HG03558 (cell line): ENCODE results near the gene PRPF38B.
"Not testable (repeated sequence)": the region's sequence is repeated elsewhere in the genome, so short reads cannot be mapped to it uniquely, and the experiment has no call there.

ENCODE experiments used
- ATAC-seq: cut with Tn5 transposase; IDR thresholded peaks from one replicate; pipeline ENCODE4 v1.9.1; 2021; ENCODE audit warnings: moderate number of reproducible peaks; ENCODE audit not compliant: unreplicated experiment; ENCODE audit errors: extremely low read depth

PRPF38B gene

DNA sequence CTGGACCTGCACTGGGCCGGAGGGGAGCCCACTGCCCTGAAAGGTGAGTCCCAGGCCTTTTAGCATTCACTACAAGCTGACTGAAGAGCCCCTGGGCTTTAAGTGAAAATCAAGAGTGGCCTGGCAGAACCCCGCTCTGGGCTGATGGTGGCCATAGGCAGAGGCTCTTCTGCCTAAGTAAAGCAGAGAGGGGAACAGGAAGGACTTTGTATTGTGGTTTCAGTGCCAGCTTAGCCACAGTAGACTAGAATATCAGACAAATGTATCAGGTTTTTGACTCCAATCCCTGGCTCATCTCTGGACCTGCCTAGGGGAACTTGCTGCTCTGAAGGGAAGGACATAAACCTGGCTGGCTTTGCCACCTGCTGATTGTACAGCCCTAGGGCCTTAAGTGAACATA, 21.0 kb upstream of the PRPF38B start:
- no peak for ATAC-seq

- ATAC-seq = no peak
Measured at GRCh38 chr1:108678706-108679105, 13.4 kb upstream of the PRPF38B start.

DNA sequence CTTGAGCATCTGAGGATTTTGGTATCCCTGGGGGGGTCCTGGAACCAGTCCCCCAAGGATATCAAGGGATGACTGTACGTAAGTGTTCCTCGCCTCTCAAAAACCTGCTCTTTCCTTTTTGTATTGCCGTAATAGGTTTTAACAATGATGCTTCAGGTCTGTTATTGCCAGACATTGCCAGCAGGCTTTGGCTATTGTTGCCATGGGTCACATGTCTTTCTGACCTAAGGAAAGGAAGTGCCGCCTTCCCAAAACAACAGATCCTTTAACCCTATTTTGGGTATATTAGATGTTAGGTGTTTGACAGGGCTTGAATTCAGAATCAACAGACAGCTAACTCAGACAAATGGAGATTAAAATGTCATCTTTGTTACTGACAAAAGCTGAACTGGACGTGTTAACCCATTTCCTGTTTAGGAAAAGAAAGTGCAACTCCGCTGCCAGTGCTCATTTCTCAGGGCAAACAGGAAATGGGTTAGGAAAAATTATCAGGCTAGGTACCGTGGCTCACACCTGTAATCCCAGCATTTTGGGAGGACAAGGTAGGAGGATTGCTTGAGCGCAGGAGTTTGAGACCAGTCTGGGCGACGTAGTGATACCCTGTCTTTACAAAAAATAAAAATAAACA, 12.4 kb upstream of the PRPF38B start:
- ATAC-seq = no peak

DNA sequence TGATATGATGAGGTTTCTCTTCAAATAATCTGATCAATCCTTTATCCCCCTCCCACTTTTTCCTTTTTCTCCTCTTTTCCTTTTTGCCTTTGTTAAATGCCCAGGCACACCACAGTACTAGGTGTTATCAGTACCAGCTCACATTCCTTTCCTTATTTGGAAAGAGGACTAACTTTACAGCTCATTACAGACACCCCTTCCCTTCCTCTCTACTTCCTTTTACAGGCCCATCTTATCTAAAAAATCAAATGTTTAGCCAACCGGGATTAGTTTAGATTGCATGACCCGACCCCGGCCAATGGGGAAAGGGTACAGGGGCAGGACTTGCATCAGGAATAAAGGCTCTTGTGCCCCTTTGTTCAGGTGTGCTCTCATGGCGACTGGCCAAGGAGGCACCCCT, 10.4 kb upstream of the PRPF38B start:
- not testable (repeated sequence) for ATAC-seq

DNA sequence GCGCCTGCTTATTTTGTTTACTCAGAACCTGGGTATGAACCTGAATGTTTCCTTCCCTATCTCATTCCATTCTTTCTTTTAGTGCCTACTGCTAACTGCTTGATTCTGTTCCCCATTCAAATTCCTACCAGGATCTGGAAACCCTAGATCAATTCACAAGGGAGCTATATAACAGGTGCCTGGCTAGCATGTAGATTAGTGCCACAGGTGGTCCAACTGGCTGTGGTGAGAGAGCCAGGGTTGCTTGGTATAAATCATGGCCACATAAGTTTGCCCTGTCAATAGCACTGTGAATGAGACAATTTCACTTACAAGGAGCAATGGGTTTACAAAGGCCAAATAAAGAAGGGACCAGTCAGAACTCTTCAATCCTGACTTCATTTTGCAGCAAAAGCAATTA, 6.6 kb upstream of the PRPF38B start:
- no peak for ATAC-seq

DNA sequence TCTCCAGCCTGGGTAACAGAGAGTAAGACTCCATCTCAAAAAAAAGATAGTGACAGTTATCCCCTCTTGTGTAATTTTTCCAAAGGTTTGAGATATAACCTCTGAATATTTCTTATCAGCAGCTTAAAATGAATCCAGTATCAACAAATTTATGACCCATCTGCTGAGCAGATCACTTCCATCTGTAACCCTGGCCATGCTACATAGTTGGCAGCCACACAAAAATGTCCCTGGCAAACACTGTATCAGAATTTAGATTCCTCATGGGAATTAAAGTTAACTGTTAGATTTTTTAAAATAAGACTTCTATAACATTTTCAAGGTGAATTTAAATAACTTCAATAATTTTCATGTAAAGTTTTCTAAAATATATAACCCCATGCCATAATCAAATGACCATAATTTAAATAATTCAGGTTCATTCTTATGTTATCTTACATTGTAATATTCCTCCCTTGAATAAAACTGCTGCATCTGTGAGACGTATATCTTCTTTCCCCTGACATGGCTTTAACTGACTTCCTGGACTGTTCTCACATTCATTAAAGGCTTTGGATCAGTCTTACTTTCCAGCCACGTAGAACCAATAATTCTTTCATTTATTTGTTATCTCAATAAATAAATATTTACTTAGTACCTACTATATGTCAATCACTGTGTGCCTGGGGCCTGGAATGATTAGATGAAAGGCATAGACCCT, 5.3 kb upstream of the PRPF38B start:
- no peak for ATAC-seq

DNA sequence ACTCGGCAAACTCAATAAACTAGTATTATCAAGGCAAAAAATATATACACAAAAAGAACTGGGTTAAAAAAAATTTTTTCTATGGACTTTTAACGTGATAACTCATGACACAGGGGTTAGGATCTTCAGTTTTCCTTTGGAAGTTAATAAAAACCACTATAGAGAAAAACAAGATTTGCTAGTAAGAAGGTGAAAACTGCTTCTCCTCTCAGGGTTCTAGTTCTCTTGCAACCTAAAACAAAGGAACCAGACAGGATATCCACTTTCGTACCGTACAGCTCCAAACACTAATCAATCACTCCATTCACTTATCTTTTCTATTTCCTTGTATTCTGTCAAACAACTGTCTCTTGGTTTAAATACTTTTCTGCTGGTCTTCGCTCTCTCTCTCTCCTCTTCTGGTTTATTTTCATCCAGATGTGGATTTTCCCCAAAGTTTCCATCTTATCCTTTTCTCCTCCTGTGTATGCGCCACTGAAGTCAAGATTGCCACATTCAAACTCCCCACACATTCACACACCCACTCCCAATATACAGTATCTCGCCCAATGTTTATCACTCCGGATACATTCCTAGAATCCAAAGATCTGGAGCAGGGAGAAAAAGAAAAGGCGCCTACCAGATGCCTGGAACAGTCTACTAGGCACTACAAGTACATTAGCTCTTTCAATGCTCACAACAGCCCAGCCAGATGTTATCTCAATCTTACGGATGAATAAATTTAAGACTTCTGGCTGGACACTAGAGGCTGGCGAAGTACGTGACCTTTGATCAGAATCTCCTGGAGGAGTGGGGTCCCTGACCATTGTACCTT, 775 bp upstream of the PRPF38B start:
- ATAC-seq = no peak

- peak; percentile 45 for ATAC-seq
Measured at GRCh38 chr1:108692724-108693655, 880 bp downstream of the PRPF38B start.

GRCh38 chr1:108695535-108695934, 3.4 kb downstream of the PRPF38B start:
- ATAC-seq = no peak

DNA sequence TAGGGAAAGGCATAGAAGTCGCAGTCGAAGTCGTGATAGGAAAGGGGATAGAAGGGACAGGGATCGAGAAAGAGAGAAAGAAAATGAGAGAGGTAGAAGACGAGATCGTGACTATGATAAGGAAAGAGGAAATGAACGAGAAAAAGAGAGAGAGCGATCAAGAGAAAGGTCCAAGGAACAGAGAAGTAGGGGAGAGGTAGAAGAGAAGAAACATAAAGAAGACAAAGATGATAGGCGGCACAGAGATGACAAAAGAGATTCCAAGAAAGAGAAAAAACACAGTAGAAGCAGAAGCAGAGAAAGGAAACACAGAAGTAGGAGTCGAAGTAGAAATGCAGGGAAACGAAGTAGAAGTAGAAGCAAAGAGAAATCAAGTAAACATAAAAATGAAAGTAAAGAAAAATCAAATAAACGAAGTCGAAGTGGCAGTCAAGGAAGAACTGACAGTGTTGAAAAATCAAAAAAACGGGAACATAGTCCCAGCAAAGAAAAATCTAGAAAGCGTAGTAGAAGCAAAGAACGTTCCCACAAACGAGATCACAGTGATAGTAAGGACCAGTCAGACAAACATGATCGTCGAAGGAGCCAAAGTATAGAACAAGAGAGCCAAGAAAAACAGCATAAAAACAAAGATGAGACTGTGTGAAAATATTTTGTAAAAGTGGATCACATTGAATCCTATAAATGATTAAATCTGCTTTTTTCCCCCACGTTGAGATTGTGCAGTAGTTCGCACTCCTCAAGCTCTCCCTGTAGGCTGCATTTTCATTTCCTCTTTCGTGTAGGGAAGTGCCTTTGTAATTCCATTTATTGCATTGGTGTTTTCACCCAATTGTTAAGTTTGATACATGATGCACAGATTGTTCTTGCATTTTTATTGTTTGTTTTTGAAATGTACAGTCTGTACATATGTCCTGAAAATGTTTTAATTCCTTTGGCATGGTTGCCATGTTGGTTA, 7.5 kb downstream of the PRPF38B start:
- ATAC-seq = no peak

GRCh38 chr1:108701176-108701849, 9.2 kb downstream of the PRPF38B start:
- ATAC-seq = no peak

- not testable (repeated sequence) for ATAC-seq
Measured at GRCh38 chr1:108702109-108702508, 10.0 kb downstream of the PRPF38B start.

GRCh38 chr1:108703939-108704338, 11.8 kb downstream of the PRPF38B start:
- no peak for ATAC-seq

GRCh38 chr1:108704496-108704895, 12.4 kb downstream of the PRPF38B start:
- ATAC-seq = no peak

DNA sequence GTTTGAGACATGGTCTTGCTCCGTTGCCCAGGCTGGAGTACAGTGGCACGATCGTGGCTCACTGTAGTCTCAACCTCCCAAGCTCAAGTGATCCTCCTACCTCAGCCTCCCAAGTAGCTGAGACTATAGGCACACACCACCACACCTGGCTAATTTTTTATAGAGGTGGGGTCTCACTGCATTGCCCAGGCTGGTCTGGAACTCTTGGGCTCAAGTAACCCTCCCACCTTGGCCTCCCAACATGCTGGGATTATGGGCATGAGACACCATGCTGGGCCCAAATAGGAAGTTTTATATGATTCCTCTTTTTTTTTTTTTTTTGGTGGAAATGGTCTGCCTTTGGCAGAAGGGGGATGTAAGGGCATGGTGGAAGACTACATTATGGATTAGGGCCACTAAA, 14.5 kb downstream of the PRPF38B start:
- no peak for ATAC-seq

DNA sequence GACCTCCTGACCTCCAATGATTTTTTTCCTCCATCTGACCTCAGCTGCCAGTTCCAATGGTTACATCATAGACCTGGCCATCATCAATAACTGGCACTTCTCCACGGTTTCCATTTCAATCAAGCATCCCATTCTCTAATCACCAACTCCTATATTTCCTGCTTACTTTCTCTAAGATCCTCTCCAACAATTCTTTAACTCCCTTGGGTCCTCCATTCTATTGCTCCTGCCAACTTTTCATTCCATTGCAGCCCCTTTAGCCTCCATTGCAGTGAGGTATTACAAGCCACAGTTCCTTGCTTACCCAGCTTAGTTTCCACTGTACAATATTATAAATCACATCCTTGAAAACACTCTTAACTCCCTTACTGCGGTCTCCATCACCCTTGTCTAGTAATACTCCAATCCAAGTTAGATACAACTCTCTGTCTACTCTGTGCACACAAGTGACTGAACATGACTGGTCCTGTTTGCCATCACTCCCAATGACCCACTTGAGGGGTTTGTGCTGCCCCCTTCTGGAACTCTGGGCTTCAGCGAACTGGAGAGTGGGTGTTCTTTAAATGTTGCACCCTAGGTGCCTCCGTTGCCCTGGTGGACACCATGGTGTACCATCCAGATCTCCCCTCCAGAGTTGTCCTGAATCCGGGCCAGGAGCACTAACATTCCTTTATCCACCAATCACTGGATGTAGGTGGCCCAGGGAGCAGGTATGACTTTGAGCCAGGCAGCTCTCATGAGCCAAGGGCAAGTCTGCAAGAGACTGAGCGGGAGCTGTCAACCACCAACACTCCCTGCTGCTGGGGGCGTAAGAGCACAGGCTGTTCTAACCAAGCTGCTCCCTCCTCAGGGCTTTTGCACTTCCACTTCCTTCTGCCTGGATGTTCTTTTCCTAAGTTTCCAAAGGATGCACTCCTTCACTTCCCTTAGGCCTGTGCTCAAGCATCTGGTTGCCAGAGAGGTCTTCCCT, 16.9 kb downstream of the PRPF38B start:
- ATAC-seq = no peak

- ATAC-seq = no peak
Measured at GRCh38 chr1:108712606-108713150, 20.6 kb downstream of the PRPF38B start, which contains the start of gene FNDC7. Gene FNDC7 (plus strand): TSS chr1:108712908. CDS start chr1:108712934, 26 bp downstream.
